IPS-20b (cell line): ENCODE measurements around the gene DIO1.

ENCODE experiments used
- H3K27ac ChIP-seq: one replicate; pipeline ENCODE4 v1.5.1; 2013; ENCODE audit warnings: low read length
- H3K27me3 ChIP-seq: 2 replicates; pipeline ENCODE4 v1.6.1; 2013; ENCODE audit warnings: mild to moderate bottlenecking, low read length, inconsistent platforms; ENCODE audit not compliant: insufficient read depth
- H3K36me3 ChIP-seq: 2 replicates; pipeline ENCODE4 v1.6.1; 2013; ENCODE audit warnings: low read depth, mild to moderate bottlenecking, inconsistent platforms, low read length, moderate library complexity; ENCODE audit not compliant: insufficient read depth
- H3K4me1 ChIP-seq: 2 replicates; pipeline ENCODE4 v1.6.1; 2013; ENCODE audit warnings: mild to moderate bottlenecking, control low read depth, inconsistent platforms, low read length, moderate library complexity; ENCODE audit not compliant: insufficient read depth
- H3K4me3 ChIP-seq: 2 replicates; pipeline ENCODE4 v1.5.1; 2013; ENCODE audit warnings: mild to moderate bottlenecking, low read length, inconsistent platforms
- H3K9ac ChIP-seq: 2 replicates; pipeline ENCODE4 v1.6.1; 2013; ENCODE audit warnings: low read depth, mild to moderate bottlenecking, inconsistent platforms, low read length, moderate library complexity
- H3K9me3 ChIP-seq: 2 replicates; pipeline ENCODE4 v1.6.1; 2013; ENCODE audit warnings: mild to moderate bottlenecking, low read depth, low read length, inconsistent platforms; ENCODE audit not compliant: insufficient read depth

Gene DIO1

GRCh38 chr1:53944469-53945182, 50.6 kb downstream of the DIO1 start:
- Histone ChIP-seq H3K36me3 (no peaks in the 10 kb centered on the region), H3K4me3 (peak overlapping the region; percentile 87), H3K27ac (no peak overlapping the region), H3K27me3 (no peaks in the 10 kb centered on the region), H3K9me3 (no peaks in the 10 kb centered on the region), H3K9ac (peak overlapping the region; percentile 70; the same call in 1 of the 2 replicates), H3K4me1 (peaks cover 10% of the 10 kb centered on the region; the same call in 1 of the 2 replicates)

GRCh38 chr1:53945183-53945432, 51.1 kb downstream of the DIO1 start:
- H3K4me3 ChIP-seq = peak overlapping the region; percentile 87
- peaks cover 13% of the 10 kb centered on the region; the same call in 1 of the 2 replicates for H3K4me1 ChIP-seq
- no peaks in the 10 kb centered on the region for H3K9me3 ChIP-seq
- no peaks in the 10 kb centered on the region for H3K27me3 ChIP-seq
- H3K36me3 ChIP-seq = no peaks in the 10 kb centered on the region
- H3K9ac ChIP-seq = peak overlapping the region; percentile 70; the same call in 1 of the 2 replicates
- no peak overlapping the region for H3K27ac ChIP-seq

DNA sequence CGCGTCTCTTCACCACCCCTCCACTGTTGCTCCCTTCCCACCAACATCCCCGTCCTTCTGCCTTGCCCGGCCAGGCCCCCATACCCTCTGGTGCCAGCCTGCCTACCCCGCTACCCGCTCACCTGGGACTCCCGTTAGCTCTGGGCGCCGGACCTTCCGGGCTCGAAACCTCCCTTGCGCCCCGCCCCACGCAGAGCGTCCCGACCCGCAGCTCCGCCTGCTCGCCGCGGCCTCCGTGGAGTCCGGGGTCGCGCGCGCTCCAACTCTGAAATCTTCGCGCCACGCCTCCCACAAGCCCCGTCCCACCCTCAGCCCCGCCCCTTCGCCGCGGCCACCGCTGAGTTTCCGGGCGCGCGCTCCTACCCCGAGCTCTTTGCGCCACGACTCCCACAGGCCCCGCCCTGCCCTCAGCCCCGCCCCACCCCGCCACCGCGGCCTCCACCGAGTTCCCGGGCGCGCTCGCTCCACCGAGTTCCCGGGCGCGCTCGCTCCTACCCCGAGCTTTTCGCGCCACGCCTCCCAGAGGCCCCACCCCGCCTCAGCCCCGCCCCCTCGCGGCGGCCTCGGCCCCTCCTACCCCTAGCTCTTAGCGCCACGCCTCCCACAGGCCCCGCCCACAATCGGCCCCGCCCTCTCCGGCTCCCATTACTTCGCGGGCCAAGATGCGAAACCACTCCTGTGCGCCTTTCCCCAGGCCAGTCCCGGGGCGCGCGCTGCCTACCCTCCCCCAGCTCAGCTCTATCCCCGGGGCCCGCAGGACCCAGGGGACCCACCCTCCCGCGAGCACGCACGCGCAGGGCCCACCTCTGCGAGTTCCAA, 51.7 kb downstream of the DIO1 start, which contains the start of gene IFT25:
IFT25 (minus strand) TSS at position 267 of the 819 bp plus-strand sequence. CDS start 5,617 bp downstream, outside the sequence.
- H3K27ac ChIP-seq = peak within 1 kb of the TSS; percentile 27
- H3K4me1 ChIP-seq = peaks cover 17% of the 10 kb centered on the region; the same call in 1 of the 2 replicates
- H3K9ac ChIP-seq = peak within 1 kb of the TSS; percentile 72; the same call in 1 of the 2 replicates
- H3K36me3 ChIP-seq = no peaks in the 10 kb centered on the region
- H3K27me3 ChIP-seq = no peaks in the 10 kb centered on the region
- peak within 1 kb of the TSS; percentile 87 for H3K4me3 ChIP-seq
- H3K9me3 ChIP-seq = no peaks in the 10 kb centered on the region

- H3K27ac ChIP-seq = peak within 1 kb of the TSS; percentile 27
- H3K27me3 ChIP-seq = no peaks in the 10 kb centered on the region
- H3K4me3 ChIP-seq = peak within 1 kb of the TSS; percentile 87
- peaks cover 19% of the 10 kb centered on the region; the same call in 1 of the 2 replicates for H3K4me1 ChIP-seq
- H3K9ac ChIP-seq = peak within 1 kb of the TSS; percentile 72; the same call in 1 of the 2 replicates
- no peaks in the 10 kb centered on the region for H3K36me3 ChIP-seq
- no peaks in the 10 kb centered on the region for H3K9me3 ChIP-seq
Observed at GRCh38 chr1:53946252-53947171, 52.5 kb downstream of the DIO1 start, which contains the start of gene LRRC42. Gene LRRC42 (plus strand): TSS chr1:53946350. CDS start chr1:53952000, 5,650 bp downstream.

DNA sequence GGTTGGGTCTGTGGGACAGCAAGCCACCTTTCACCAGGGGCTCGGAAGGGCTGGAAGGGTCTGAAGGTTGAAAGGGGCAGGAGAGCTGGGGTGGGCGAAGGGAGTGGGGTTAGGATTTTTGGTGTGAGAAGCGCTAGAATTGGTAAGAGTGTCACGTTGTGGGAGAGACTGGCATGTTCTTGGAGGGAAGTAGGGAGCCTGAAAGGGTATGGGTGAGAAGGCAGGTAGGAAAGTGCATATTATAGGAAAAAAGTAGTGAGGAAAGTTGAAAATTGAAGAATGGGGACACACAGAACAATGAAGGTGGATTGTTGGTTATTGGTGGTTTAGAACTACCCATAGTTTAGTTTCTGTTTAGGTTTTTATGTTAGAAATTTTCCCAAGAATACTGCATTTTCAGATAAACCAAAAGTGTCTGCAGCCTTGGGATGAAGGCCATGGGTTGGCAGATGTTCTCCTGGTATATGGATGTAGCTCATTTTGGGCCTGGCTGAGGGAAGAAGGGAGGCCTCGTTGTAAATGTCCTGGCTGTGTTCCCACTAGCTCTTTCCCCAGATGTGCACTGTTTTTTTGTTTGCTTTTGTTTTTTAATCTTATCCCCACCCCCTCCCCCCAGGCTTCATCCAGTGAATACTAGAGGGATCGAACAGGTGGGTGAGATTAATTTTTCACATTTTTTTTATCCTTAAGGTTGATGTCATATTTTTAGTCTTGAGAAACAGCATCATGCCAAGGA, 53.4 kb downstream of the DIO1 start:
- Histone ChIP-seq H3K9me3 (no peaks in the 10 kb centered on the region), H3K36me3 (peaks cover 6% of the 10 kb centered on the region), H3K27ac (no peak overlapping the region), H3K4me3 (peak overlapping the region; percentile 84), H3K9ac (peak overlapping the region; percentile 72; the same call in 1 of the 2 replicates), H3K27me3 (no peaks in the 10 kb centered on the region), H3K4me1 (peaks cover 19% of the 10 kb centered on the region; the same call in 1 of the 2 replicates)

GRCh38 chr1:53948291-53948690, 54.3 kb downstream of the DIO1 start:
- Histone ChIP-seq H3K4me3 (no peak overlapping the region), H3K4me1 (peaks cover 19% of the 10 kb centered on the region; the same call in 1 of the 2 replicates), H3K27me3 (no peaks in the 10 kb centered on the region), H3K9me3 (no peaks in the 10 kb centered on the region), H3K36me3 (peaks cover 15% of the 10 kb centered on the region), H3K27ac (no peak overlapping the region), H3K9ac (no peak overlapping the region)

DNA sequence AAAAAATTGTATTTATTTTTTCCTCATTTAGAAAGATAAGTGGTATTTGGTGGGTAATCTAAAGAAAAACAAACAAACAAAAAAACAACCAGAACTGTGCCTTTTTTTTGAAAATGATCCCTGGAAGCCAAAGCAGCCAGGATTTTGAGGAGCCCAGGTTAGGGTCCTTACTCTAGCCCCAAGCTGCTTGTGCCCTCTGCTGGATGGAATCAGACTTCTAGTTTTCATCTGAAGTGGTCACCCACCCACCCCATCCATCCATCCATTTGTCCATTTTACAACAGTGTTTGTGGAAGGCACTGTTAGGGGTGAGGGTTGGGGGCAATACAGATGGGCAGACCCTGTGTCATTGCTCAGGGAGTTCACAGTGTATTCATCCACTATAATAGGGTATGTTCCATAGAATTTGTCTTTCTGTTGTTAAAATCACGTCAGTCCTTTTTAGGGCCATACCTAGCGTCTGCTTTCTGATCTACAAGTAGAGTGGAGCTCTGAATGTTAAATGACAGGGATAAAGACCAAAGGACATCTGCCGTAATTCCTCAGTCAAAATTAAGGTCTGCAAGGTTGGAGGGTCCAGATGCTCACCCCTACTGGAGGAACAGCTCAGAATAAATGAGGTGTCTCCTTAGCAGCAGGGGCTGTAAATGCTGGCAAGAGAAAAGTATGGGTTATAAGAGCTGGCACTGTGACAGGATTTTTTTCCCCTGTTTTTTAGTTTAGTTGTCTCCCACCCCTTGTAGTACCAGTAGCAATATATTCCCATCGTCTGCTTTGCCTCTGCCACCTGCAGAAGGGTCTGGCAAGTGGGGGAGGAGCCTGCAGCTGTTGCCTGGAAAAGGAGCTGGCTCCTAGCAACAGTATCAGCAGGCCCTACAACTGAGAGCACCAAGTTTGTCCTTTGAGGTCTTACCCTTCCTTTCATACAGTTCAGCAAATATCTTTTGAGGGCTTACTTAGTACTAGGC, 55.3 kb downstream of the DIO1 start:
- H3K9ac ChIP-seq = no peak overlapping the region
- H3K27me3 ChIP-seq = no peaks in the 10 kb centered on the region
- no peak overlapping the region for H3K27ac ChIP-seq
- H3K4me3 ChIP-seq = no peak overlapping the region
- H3K36me3 ChIP-seq = peaks cover 20% of the 10 kb centered on the region
- no peaks in the 10 kb centered on the region for H3K9me3 ChIP-seq
- peaks cover 19% of the 10 kb centered on the region; the same call in 1 of the 2 replicates for H3K4me1 ChIP-seq

GRCh38 chr1:53951697-53952096, 57.7 kb downstream of the DIO1 start:
- no peak overlapping the region for H3K27ac ChIP-seq

GRCh38 chr1:53954128-53954527, 60.1 kb downstream of the DIO1 start:
- Histone ChIP-seq H3K27ac (no peak overlapping the region), H3K9me3 (no peaks in the 10 kb centered on the region), H3K4me3 (no peak overlapping the region), H3K36me3 (peaks cover 50% of the 10 kb centered on the region), H3K27me3 (no peaks in the 10 kb centered on the region), H3K9ac (no peak overlapping the region), H3K4me1 (peaks cover 28% of the 10 kb centered on the region)

More at GRCh38 chr1:53951697-53952096, 57.7 kb downstream of the DIO1 start:
- no peak overlapping the region for H3K9ac ChIP-seq
- peaks cover 34% of the 10 kb centered on the region for H3K36me3 ChIP-seq
- H3K4me3 ChIP-seq = no peak overlapping the region
- H3K27me3 ChIP-seq = no peaks in the 10 kb centered on the region
- H3K9me3 ChIP-seq = no peaks in the 10 kb centered on the region
- H3K4me1 ChIP-seq = peaks cover 25% of the 10 kb centered on the region
